ENCODE measurements around the gene C4orf50. TPM values are rescaled to one million over a fixed set of nuclear protein-coding genes. Genes with fewer than 3 reads are reported as not detected.

C4orf50 gene
- total and polyA plus RNA-seq, 2 experiments from 2014 or later = 0.06 to 0.31 TPM

DNA sequence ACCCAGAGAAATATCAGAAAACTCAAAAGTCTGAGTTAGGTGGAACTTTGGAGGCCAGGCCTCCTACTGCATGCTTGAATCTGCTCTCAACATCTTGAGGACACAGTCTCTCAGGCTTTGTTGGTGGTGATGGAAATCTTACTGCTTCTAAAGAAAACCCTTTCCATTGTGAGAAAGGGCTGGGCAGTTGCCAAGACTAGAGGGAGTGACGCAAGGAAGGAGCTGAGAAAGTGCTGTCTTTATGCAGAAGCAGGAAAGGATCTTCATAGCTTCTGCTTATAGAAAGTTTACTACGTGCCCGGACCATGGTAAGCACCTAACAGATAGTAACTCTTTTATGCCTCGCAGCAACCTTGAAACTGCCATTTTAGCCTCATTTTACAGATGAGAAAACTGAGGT lies 122.9 kb downstream of the C4orf50 start:
- peaks cover 60% of the 10 kb centered on the region for H3K27me3 ChIP-seq (ENCODE audit: insufficient read depth)
- Mint-ChIP-seq H3K27me3 (ENCODE audit: insufficient read depth, low read depth, poor library complexity) (peaks cover 56% of the 10 kb centered on the region), H3K9me3 (peaks cover 13% of the 10 kb centered on the region; the same call in 2 of the 3 replicates), H3K36me3 (ENCODE audit: low read depth) (no peaks in the 10 kb centered on the region; the same call in 1 of the 3 replicates), H3K4me1 (peaks cover 25% of the 10 kb centered on the region), H3K27ac (no peak overlapping the region), H3K4me3 (no peak overlapping the region)
- H3K4me3 ChIP-seq = no peak overlapping the region
- H3K4me1 ChIP-seq (ENCODE audit: insufficient read depth) = peaks cover 15% of the 10 kb centered on the region
- H3K36me3 ChIP-seq (ENCODE audit: insufficient read depth) = no peaks in the 10 kb centered on the region
- no peak for DNase-seq (ENCODE audit: low spot score)
- no peak overlapping the region for H3K4me2 ChIP-seq
- no peaks in the 10 kb centered on the region for H3F3A ChIP-seq (replicated peaks; ENCODE audit: low read depth)
- peaks cover 8% of the 10 kb centered on the region for H4K20me1 ChIP-seq (replicated peaks; ENCODE audit: insufficient read depth)
- H3K27ac ChIP-seq (ENCODE audit: low read depth) = no peak overlapping the region
- H2AFZ ChIP-seq = no peak overlapping the region
- H3K9me2 ChIP-seq (ENCODE audit: insufficient read depth) = no peaks in the 10 kb centered on the region
- ATAC-seq = no peak
- TF ChIP-seq, protein P1, sequence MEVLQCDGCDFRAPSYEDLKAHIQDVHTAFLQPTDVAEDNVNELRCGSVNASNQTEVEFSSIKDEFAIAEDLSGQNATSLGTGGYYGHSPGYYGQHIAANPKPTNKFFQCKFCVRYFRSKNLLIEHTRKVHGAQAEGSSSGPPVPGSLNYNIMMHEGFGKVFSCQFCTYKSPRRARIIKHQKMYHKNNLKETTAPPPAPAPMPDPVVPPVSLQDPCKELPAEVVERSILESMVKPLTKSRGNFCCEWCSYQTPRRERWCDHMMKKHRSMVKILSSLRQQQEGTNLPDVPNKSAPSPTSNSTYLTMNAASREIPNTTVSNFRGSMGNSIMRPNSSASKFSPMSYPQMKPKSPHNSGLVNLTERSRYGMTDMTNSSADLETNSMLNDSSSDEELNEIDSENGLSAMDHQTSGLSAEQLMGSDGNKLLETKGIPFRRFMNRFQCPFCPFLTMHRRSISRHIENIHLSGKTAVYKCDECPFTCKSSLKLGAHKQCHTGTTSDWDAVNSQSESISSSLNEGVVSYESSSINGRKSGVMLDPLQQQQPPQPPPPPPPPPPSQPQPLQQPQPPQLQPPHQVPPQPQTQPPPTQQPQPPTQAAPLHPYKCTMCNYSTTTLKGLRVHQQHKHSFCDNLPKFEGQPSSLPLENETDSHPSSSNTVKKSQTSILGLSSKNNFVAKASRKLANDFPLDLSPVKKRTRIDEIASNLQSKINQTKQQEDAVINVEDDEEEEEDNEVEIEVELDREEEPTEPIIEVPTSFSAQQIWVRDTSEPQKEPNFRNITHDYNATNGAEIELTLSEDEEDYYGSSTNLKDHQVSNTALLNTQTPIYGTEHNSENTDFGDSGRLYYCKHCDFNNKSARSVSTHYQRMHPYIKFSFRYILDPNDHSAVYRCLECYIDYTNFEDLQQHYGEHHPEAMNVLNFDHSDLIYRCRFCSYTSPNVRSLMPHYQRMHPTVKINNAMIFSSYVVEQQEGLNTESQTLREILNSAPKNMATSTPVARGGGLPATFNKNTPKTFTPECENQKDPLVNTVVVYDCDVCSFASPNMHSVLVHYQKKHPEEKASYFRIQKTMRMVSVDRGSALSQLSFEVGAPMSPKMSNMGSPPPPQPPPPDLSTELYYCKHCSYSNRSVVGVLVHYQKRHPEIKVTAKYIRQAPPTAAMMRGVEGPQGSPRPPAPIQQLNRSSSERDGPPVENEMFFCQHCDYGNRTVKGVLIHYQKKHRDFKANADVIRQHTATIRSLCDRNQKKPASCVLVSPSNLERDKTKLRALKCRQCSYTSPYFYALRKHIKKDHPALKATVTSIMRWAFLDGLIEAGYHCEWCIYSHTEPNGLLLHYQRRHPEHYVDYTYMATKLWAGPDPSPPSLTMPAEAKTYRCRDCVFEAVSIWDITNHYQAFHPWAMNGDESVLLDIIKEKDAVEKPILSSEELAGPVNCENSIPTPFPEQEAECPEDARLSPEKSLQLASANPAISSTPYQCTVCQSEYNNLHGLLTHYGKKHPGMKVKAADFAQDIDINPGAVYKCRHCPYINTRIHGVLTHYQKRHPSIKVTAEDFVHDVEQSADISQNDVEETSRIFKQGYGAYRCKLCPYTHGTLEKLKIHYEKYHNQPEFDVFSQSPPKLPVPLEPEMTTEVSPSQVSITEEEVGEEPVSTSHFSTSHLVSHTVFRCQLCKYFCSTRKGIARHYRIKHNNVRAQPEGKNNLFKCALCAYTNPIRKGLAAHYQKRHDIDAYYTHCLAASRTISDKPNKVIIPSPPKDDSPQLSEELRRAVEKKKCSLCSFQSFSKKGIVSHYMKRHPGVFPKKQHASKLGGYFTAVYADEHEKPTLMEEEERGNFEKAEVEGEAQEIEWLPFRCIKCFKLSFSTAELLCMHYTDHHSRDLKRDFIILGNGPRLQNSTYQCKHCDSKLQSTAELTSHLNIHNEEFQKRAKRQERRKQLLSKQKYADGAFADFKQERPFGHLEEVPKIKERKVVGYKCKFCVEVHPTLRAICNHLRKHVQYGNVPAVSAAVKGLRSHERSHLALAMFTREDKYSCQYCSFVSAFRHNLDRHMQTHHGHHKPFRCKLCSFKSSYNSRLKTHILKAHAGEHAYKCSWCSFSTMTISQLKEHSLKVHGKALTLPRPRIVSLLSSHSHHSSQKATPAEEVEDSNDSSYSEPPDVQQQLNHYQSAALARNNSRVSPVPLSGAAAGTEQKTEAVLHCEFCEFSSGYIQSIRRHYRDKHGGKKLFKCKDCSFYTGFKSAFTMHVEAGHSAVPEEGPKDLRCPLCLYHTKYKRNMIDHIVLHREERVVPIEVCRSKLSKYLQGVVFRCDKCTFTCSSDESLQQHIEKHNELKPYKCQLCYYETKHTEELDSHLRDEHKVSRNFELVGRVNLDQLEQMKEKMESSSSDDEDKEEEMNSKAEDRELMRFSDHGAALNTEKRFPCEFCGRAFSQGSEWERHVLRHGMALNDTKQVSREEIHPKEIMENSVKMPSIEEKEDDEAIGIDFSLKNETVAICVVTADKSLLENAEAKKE (CRISPR knock-in tag; IDR thresholded peaks at IDR 0.05) = no peak
- TF ChIP-seq NANOG (IDR thresholded peaks at IDR 0.05; ENCODE audit: borderline replicate concordance) = no peak
- TF ChIP-seq, protein P2, sequence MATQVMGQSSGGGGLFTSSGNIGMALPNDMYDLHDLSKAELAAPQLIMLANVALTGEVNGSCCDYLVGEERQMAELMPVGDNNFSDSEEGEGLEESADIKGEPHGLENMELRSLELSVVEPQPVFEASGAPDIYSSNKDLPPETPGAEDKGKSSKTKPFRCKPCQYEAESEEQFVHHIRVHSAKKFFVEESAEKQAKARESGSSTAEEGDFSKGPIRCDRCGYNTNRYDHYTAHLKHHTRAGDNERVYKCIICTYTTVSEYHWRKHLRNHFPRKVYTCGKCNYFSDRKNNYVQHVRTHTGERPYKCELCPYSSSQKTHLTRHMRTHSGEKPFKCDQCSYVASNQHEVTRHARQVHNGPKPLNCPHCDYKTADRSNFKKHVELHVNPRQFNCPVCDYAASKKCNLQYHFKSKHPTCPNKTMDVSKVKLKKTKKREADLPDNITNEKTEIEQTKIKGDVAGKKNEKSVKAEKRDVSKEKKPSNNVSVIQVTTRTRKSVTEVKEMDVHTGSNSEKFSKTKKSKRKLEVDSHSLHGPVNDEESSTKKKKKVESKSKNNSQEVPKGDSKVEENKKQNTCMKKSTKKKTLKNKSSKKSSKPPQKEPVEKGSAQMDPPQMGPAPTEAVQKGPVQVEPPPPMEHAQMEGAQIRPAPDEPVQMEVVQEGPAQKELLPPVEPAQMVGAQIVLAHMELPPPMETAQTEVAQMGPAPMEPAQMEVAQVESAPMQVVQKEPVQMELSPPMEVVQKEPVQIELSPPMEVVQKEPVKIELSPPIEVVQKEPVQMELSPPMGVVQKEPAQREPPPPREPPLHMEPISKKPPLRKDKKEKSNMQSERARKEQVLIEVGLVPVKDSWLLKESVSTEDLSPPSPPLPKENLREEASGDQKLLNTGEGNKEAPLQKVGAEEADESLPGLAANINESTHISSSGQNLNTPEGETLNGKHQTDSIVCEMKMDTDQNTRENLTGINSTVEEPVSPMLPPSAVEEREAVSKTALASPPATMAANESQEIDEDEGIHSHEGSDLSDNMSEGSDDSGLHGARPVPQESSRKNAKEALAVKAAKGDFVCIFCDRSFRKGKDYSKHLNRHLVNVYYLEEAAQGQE (IDR thresholded peaks at IDR 0.05; ENCODE audit: unreplicated experiment) = no peak
- TF ChIP-seq STAT1 (IDR thresholded peaks at IDR 0.05; ENCODE audit: unreplicated experiment) = no peak
- TF ChIP-seq EZH2 (IDR thresholded peaks at IDR 0.05; ENCODE audit: low read depth, unreplicated experiment) = no peak
- no peaks in the 10 kb centered on the region for H3K79me2 ChIP-seq (replicated peaks; ENCODE audit: insufficient read depth)

All from GM23338 (cell line).